AG09309 (cell line): Measurements from ENCODE around the gene DIPK1C.

Experiments
- DNase-seq: peaks from one replicate; pipeline ENCODE4 v3.0.0-alpha.2; 2010; ENCODE audit warnings: low read depth
- H3K4me3 ChIP-seq: 2 replicates; pipeline ENCODE4 v1.5.1; 2011; ENCODE audit warnings: mild to moderate bottlenecking, low read depth, low read length, moderate library complexity; ENCODE audit not compliant: control insufficient read depth
- CTCF ChIP-seq: IDR thresholded peaks from 2 replicates; pipeline ENCODE4 v1.5.1; 2011; ENCODE audit warnings: mild to moderate bottlenecking, low read depth, low read length, inconsistent platforms; ENCODE audit not compliant: insufficient read depth, control insufficient read depth; ENCODE audit errors: missing control alignments

The DIPK1C gene

GRCh38 chr18:74390900-74391299 lies 66.2 kb downstream of the DIPK1C start:
- DNase-seq = no peak
- no peak overlapping the region for H3K4me3 ChIP-seq
- TF ChIP-seq CTCF = no peak

GRCh38 chr18:74389991-74390390 lies 67.1 kb downstream of the DIPK1C start:
- H3K4me3 ChIP-seq = no peak overlapping the region
- no peak for TF ChIP-seq CTCF
- DNase-seq = no peak

GRCh38 chr18:74389171-74389927 lies 67.8 kb downstream of the DIPK1C start:
- no peak overlapping the region for H3K4me3 ChIP-seq
- no peak for DNase-seq
- TF ChIP-seq CTCF = no peak

GRCh38 chr18:74388227-74388626 lies 68.9 kb downstream of the DIPK1C start:
- H3K4me3 ChIP-seq = no peak overlapping the region
- DNase-seq = no peak
- TF ChIP-seq CTCF = no peak

GRCh38 chr18:74387383-74387782 lies 69.7 kb downstream of the DIPK1C start:
- no peak for DNase-seq
- no peak for TF ChIP-seq CTCF
- H3K4me3 ChIP-seq = no peak overlapping the region
